Astrocyte (in vitro differentiated cells and primary cell): Measurements from ENCODE around the gene ABCA6. TPM values are rescaled to one million over a fixed set of nuclear protein-coding genes. Genes with fewer than 3 reads are reported as not detected.
A peak's percentile ranks its signal among the peaks of the same experiment; 100 is the strongest.

Source experiments
- DNase-seq: peaks from one replicate; pipeline ENCODE4 v3.0.0-alpha.2; 2010; ENCODE audit warnings: low read depth
- FAIRE-seq: peaks from 2 replicates; lab custom pipeline; 2011; peaks lifted over from hg19 to GRCh38; lab: Jason Lieb, UNC
- H2AFZ ChIP-seq: 2 replicates; pipeline ENCODE4 v1.6.0; 2012; ENCODE audit warnings: low read depth, low read length, inconsistent platforms
- H3K27ac ChIP-seq: 2 replicates; pipeline ENCODE4 v1.5.1; 2011; ENCODE audit warnings: low read depth, low read length, inconsistent platforms
- H3K27me3 ChIP-seq: 2 replicates; pipeline ENCODE4 v1.6.0; 2011; ENCODE audit warnings: low read length, inconsistent platforms; ENCODE audit not compliant: insufficient read depth
- H3K36me3 ChIP-seq: 2 replicates; pipeline ENCODE4 v1.5.1; 2011; ENCODE audit warnings: low read length, inconsistent platforms; ENCODE audit not compliant: insufficient read depth
- H3K4me1 ChIP-seq: 2 replicates; pipeline ENCODE4 v1.5.1; 2011; ENCODE audit warnings: low read length, inconsistent platforms; ENCODE audit not compliant: insufficient read depth
- H3K4me2 ChIP-seq: 2 replicates; pipeline ENCODE4 v1.6.0; 2012; ENCODE audit warnings: low read length, inconsistent platforms
- H3K4me3 ChIP-seq: 2 replicates; pipeline ENCODE4 v1.5.1; 2011; ENCODE audit warnings: low read depth, mild to moderate bottlenecking, low read length, inconsistent platforms; ENCODE audit not compliant: insufficient read depth
- H3K79me2 ChIP-seq: 2 replicates; pipeline ENCODE4 v1.6.0; 2012; ENCODE audit warnings: mild to moderate bottlenecking, low read length, inconsistent platforms; ENCODE audit not compliant: insufficient read depth
- H3K9ac ChIP-seq: 2 replicates; pipeline ENCODE4 v1.6.0; 2012; ENCODE audit warnings: mild to moderate bottlenecking, low read length, inconsistent platforms
- H3K9me3 ChIP-seq: 2 replicates; pipeline ENCODE4 v1.5.1; 2012; ENCODE audit warnings: low read depth, mild to moderate bottlenecking, low read length, inconsistent platforms; ENCODE audit not compliant: insufficient read depth
- H4K20me1 ChIP-seq: 2 replicates; pipeline ENCODE4 v1.6.0; 2012; ENCODE audit warnings: low read length, inconsistent platforms; ENCODE audit not compliant: insufficient read depth
- H3K27ac Mint-ChIP-seq: one replicate; pipeline ENCODE4 v1.8.0; 2021; ENCODE audit warnings: mild to moderate bottlenecking, mixed read lengths; ENCODE audit not compliant: unreplicated experiment
- H3K27me3 Mint-ChIP-seq: one replicate; pipeline ENCODE4 v1.8.0; 2021; ENCODE audit warnings: low read depth, mixed read lengths; ENCODE audit not compliant: unreplicated experiment
- H3K36me3 Mint-ChIP-seq: one replicate; pipeline ENCODE4 v1.8.0; 2021; ENCODE audit warnings: low read depth, mixed read lengths; ENCODE audit not compliant: unreplicated experiment
- H3K4me1 Mint-ChIP-seq: one replicate; pipeline ENCODE4 v1.8.0; 2021; ENCODE audit warnings: low read depth, mixed read lengths; ENCODE audit not compliant: unreplicated experiment
- H3K4me3 Mint-ChIP-seq: one replicate; pipeline ENCODE4 v1.8.0; 2021; ENCODE audit warnings: mild to moderate bottlenecking, moderate library complexity, mixed read lengths; ENCODE audit not compliant: unreplicated experiment
- H3K9me3 Mint-ChIP-seq: one replicate; pipeline ENCODE4 v1.8.0; 2021; ENCODE audit warnings: mild to moderate bottlenecking, mixed read lengths; ENCODE audit not compliant: unreplicated experiment
- CTCF ChIP-seq: IDR thresholded peaks from 2 replicates; pipeline ENCODE4 v1.5.1; 2011; ENCODE audit warnings: low read depth, mild to moderate bottlenecking, inconsistent platforms, low read length, moderate library complexity; ENCODE audit not compliant: insufficient read depth
- EZH2 ChIP-seq: IDR thresholded peaks from 2 replicates; pipeline ENCODE4 v1.6.1; 2012; ENCODE audit warnings: mild to moderate bottlenecking, low read length, inconsistent platforms; ENCODE audit not compliant: insufficient read depth
- total RNA-seq: library from RNA; stranded (reverse); gene quantifications from 2 replicates; pipeline ENCODE4 v1.2.1, GENCODE V29; 2021

The ABCA6 gene
- total RNA-seq, 1 donor from 2014 or later: not detected

- DNase-seq (no peak), FAIRE-seq (no peak)
- H3K9me3 ChIP-seq: no peaks in the 10 kb centered on the region
- H3K4me1 ChIP-seq: no peaks in the 10 kb centered on the region
- Mint-ChIP-seq H3K9me3 (no peaks in the 10 kb centered on the region), H3K36me3 (no peaks in the 10 kb centered on the region), H3K27me3 (no peaks in the 10 kb centered on the region), H3K4me1 (no peaks in the 10 kb centered on the region), H3K4me3 (no peak overlapping the region), H3K27ac (no peak overlapping the region)
- TF ChIP-seq EZH2: no peak
- TF ChIP-seq CTCF: no peak
- no peak overlapping the region for H3K4me2 ChIP-seq
- no peaks in the 10 kb centered on the region for H3K27me3 ChIP-seq
- H4K20me1 ChIP-seq: no peaks in the 10 kb centered on the region
- no peaks in the 10 kb centered on the region for H3K79me2 ChIP-seq
- H3K4me3 ChIP-seq: no peak overlapping the region
- no peak overlapping the region for H3K9ac ChIP-seq
- no peak overlapping the region for H3K27ac ChIP-seq
- no peaks in the 10 kb centered on the region for H3K36me3 ChIP-seq
- no peak overlapping the region for H2AFZ ChIP-seq
Measured at GRCh38 chr17:69187294-69187693, 45.6 kb upstream of the ABCA6 start.

DNA sequence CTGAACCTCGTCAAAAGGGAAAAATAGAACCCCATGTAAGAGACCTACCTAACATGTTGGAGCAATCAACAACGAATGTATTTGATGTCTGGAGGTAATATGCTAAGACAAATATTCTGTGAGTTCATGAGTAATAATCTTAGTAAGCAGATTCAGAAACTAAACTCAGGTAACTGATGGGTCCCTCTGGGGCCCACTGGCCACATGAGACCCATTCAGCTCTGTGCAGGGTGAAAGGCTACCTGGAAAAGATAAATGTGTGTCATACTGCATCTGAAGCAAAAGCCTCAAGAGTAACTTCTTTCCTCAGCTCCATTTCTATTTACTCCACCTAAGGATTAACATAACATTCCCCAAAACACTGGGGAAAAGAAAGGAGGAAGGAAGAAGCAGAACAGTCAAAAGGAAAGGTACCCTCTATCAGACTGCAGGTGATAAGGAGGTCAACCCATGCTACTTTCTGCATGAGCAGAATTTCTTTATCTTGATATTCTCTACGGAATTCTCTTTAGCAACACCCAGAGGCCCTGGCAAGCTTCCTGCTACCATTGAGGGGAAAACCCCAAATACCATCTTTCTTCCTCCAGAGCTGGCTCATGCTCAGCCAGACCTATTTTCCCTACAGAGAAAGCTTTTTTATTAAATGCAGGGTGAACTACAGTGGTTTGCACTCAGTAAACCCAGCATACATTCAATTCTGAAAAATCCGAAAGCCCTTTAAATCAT is 37.7 kb upstream of the ABCA6 start:
- peaks cover 7% of the 10 kb centered on the region for H3K4me1 Mint-ChIP-seq
- no peaks in the 10 kb centered on the region for H3K36me3 ChIP-seq
- H4K20me1 ChIP-seq: no peaks in the 10 kb centered on the region
- no peak for TF ChIP-seq CTCF
- no peak for TF ChIP-seq EZH2
- FAIRE-seq (no peak), DNase-seq (peak; percentile 47)
- no peak overlapping the region for H3K4me3 ChIP-seq
- no peaks in the 10 kb centered on the region for H3K9me3 Mint-ChIP-seq
- H3K27me3 ChIP-seq: no peaks in the 10 kb centered on the region
- H3K9me3 ChIP-seq: no peaks in the 10 kb centered on the region
- H3K9ac ChIP-seq: no peak overlapping the region
- peaks cover 8% of the 10 kb centered on the region for H3K4me1 ChIP-seq
- H3K27ac ChIP-seq: no peak overlapping the region
- H3K36me3 Mint-ChIP-seq: no peaks in the 10 kb centered on the region
- H3K4me2 ChIP-seq: no peak overlapping the region
- H3K79me2 ChIP-seq: no peaks in the 10 kb centered on the region
- H3K27me3 Mint-ChIP-seq: no peaks in the 10 kb centered on the region
- H3K27ac Mint-ChIP-seq: no peak overlapping the region
- H2AFZ ChIP-seq: no peak overlapping the region
- H3K4me3 Mint-ChIP-seq: no peak overlapping the region

- Histone ChIP-seq H2AFZ (no peak overlapping the region), H3K27ac (peak overlapping the region; percentile 79), H4K20me1 (no peaks in the 10 kb centered on the region), H3K9ac (no peak overlapping the region), H3K9me3 (no peaks in the 10 kb centered on the region), H3K36me3 (no peaks in the 10 kb centered on the region), H3K79me2 (no peaks in the 10 kb centered on the region), H3K27me3 (no peaks in the 10 kb centered on the region), H3K4me2 (no peak overlapping the region), H3K4me1 (peaks cover 8% of the 10 kb centered on the region), H3K4me3 (no peak overlapping the region)
- no peaks in the 10 kb centered on the region for H3K36me3 Mint-ChIP-seq
- H3K9me3 Mint-ChIP-seq: no peaks in the 10 kb centered on the region
- DNase-seq (no peak), FAIRE-seq (no peak)
- H3K27me3 Mint-ChIP-seq: no peaks in the 10 kb centered on the region
- peaks cover 7% of the 10 kb centered on the region for H3K4me1 Mint-ChIP-seq
- H3K4me3 Mint-ChIP-seq: no peak overlapping the region
- H3K27ac Mint-ChIP-seq: no peak overlapping the region
- no peak for TF ChIP-seq EZH2
- TF ChIP-seq CTCF: no peak
Measured at GRCh38 chr17:69176457-69176795, 34.7 kb upstream of the ABCA6 start.
